ENCODE measurements around the gene S100A13.

DNA sequence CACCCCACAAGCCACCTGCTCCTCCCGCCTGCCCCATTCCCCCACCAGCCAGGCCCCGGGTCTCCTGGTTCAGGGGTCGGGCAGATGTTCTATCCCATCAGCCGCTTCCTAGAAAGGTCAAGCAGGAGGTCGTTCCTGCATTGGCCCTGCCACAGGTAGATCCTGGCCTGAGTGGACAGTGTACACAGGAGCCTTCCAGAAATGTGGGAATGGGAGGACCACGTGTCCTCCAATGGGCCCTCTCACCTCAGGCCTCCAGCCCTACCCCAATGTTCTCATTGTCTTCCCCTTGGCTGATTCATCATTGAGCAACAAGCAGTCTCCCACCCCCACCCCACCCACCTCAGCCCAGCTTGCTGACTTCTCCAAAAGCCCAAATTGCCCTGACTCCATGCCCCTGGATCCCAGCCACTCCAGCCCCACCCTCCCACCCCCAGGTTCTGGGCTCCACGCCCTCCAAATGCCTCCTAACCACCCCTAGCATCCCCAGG, 16.4 kb downstream of the S100A13 start:
- TF ChIP-seq, protein P1, sequence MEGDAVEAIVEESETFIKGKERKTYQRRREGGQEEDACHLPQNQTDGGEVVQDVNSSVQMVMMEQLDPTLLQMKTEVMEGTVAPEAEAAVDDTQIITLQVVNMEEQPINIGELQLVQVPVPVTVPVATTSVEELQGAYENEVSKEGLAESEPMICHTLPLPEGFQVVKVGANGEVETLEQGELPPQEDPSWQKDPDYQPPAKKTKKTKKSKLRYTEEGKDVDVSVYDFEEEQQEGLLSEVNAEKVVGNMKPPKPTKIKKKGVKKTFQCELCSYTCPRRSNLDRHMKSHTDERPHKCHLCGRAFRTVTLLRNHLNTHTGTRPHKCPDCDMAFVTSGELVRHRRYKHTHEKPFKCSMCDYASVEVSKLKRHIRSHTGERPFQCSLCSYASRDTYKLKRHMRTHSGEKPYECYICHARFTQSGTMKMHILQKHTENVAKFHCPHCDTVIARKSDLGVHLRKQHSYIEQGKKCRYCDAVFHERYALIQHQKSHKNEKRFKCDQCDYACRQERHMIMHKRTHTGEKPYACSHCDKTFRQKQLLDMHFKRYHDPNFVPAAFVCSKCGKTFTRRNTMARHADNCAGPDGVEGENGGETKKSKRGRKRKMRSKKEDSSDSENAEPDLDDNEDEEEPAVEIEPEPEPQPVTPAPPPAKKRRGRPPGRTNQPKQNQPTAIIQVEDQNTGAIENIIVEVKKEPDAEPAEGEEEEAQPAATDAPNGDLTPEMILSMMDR (IDR thresholded peaks at IDR 0.05): no peak
- TF ChIP-seq POLR2A (IDR thresholded peaks at IDR 0.05) (no peak), POLR2AphosphoS5 (IDR thresholded peaks at IDR 0.05) (no peak)
